Hematopoietic multipotent progenitor cell treated with erythropoietin and hydrocortisone succinate and interleukin-3 and kit ligand, for 6 days (in vitro differentiated cells): Measurements from ENCODE around the gene AWAT2.

Experiments used
- DNase-seq: peaks from one replicate; pipeline ENCODE4 v3.0.0-alpha.2; 2015

AWAT2 gene

GRCh38 chrX:69993494-69993893, 56.2 kb downstream of the AWAT2 start:
- no peak for DNase-seq

GRCh38 chrX:69991685-69992084, 58.1 kb downstream of the AWAT2 start:
- no peak for DNase-seq
